A673 (cell line): Measurements from ENCODE around the gene DUS2. TPM values are rescaled to one million over a fixed set of nuclear protein-coding genes. Genes with fewer than 3 reads are reported as not detected.

Experiments
- BruUV-seq: library from RNA; stranded (reverse); fragments of 400-500 nt; replicated peaks from 2 replicates; lab custom pipeline; 2021; lab: Mats Ljungman, UMichigan
- CTCF ChIA-PET: fragments of 300-600 bp; sonication (Branson Sonifier 250); formaldehyde crosslinking; loops from one replicate; lab custom pipeline; 2022; ENCODE audit warnings: antibody characterized with exemption; lab: Charles Lee
- POLR2A ChIA-PET: fragments of 300-600 bp; sonication (Branson Sonifier 250); formaldehyde crosslinking; loops from one replicate; lab custom pipeline; 2022; ENCODE audit warnings: antibody characterized with exemption; ENCODE audit not compliant: low non-redundant PET; lab: Charles Lee
- DNase-seq: peaks from one replicate; pipeline ENCODE4 v3.0.0-alpha.2; 2015; ENCODE audit warnings: low spot score
- H3K27ac ChIP-seq: fragments of 200-600 bp; sonication (generic); 2 replicates; pipeline ENCODE4 v1.5.1; 2016; ENCODE audit warnings: mixed run types, low read depth, mild to moderate bottlenecking, mixed read lengths, antibody characterized with exemption, low read length; ENCODE audit not compliant: poor library complexity, severe bottlenecking
- H3K27me3 ChIP-seq: fragments of 200-600 bp; sonication (generic); replicated peaks from 2 replicates; pipeline ENCODE4 v1.6.1; 2017; ENCODE audit warnings: mixed run types, low read depth, mild to moderate bottlenecking, mixed read lengths, antibody characterized with exemption, low read length; ENCODE audit not compliant: insufficient read depth, poor library complexity
- H3K36me3 ChIP-seq: fragments of 200-600 bp; sonication (generic); 2 replicates; pipeline ENCODE4 v1.6.1; 2016; ENCODE audit warnings: mixed run types, mild to moderate bottlenecking, mixed read lengths, antibody characterized with exemption, low read length; ENCODE audit not compliant: insufficient read depth, poor library complexity, severe bottlenecking
- H3K4me1 ChIP-seq: fragments of 200-600 bp; sonication (generic); 2 replicates; pipeline ENCODE4 v1.6.1; 2017; ENCODE audit warnings: mixed run types, mild to moderate bottlenecking, mixed read lengths, antibody characterized with exemption, low read length; ENCODE audit not compliant: insufficient read depth, poor library complexity, severe bottlenecking
- H3K4me3 ChIP-seq: fragments of 200-600 bp; sonication (generic); 2 replicates; pipeline ENCODE4 v1.5.1; 2016; ENCODE audit warnings: low read depth, mixed run types, mild to moderate bottlenecking, mixed read lengths, low read length; ENCODE audit not compliant: poor library complexity, severe bottlenecking
- H3K9me3 ChIP-seq: fragments of 200-600 bp; sonication (generic); 2 replicates; pipeline ENCODE4 v1.6.1; 2016; ENCODE audit warnings: mixed run types, low read depth, mild to moderate bottlenecking, mixed read lengths, antibody characterized with exemption, low read length; ENCODE audit not compliant: poor library complexity, severe bottlenecking
- EZH2 ChIP-seq: fragments of 200-600 bp; sonication (generic); IDR thresholded peaks from 2 replicates; pipeline ENCODE4 v1.6.1; 2017; ENCODE audit warnings: borderline replicate concordance, low read depth, mild to moderate bottlenecking, mixed read lengths, antibody characterized with exemption, low read length; ENCODE audit not compliant: poor library complexity, severe bottlenecking
- intact Hi-C: fragments of 100-400 bp; cut with micrococcal nuclease; formaldehyde crosslinking; loops from one replicate; pipeline ENCODE4 v1.10.0; 2022; ENCODE audit not compliant: unreplicated experiment
- total RNA-seq: library from RNA; stranded (reverse); gene quantifications from 2 replicates; pipeline ENCODE4 v1.2.3, GENCODE V29; 2021
- TF ChIP-seq, protein P1 (sequence below): fragments of 300-800, 200-600 bp; sonication (generic); conservative IDR thresholded peaks from 2 replicates; pipeline ENCODE4 v1.5.1; 2017; ENCODE audit warnings: low read depth, mild to moderate bottlenecking, antibody characterized with exemption, low read length, moderate library complexity, mixed read lengths

DUS2 gene
- total RNA-seq, 1 experiment from 2014 or later = 19.7 TPM

DNA sequence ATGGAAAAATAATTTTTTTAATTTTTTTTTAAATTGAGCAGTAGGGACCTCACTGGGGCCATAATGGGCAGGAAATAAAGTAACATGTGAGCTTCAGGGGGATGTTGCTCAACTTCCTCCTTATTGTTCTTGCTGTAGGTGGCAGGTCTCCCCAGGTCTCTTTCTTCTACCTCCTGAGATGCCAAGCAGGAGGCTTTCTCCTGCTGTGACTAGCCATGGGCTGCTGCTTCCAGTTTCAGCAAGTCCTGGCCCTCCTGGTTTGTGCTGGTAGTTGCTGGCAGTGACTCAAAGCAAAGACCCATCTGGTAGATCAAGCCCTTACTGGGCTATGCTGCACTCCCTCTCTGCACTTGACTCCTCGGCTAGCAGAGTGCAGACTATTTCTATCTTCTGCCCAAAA is 9.6 kb upstream of the DUS2 start:
- Histone ChIP-seq H3K36me3 (no peaks in the 10 kb centered on the region), H3K27me3 (no peaks in the 10 kb centered on the region), H3K4me3 (no peak overlapping the region), H3K27ac (no peak overlapping the region), H3K4me1 (no peaks in the 10 kb centered on the region), H3K9me3 (no peaks in the 10 kb centered on the region)
- ChIA-PET POLR2A (no interaction called here), CTCF (no interaction called here)
- no TSS peak for BruUV-seq
- intact Hi-C loops = no loop called here
- TF ChIP-seq, protein P1, sequence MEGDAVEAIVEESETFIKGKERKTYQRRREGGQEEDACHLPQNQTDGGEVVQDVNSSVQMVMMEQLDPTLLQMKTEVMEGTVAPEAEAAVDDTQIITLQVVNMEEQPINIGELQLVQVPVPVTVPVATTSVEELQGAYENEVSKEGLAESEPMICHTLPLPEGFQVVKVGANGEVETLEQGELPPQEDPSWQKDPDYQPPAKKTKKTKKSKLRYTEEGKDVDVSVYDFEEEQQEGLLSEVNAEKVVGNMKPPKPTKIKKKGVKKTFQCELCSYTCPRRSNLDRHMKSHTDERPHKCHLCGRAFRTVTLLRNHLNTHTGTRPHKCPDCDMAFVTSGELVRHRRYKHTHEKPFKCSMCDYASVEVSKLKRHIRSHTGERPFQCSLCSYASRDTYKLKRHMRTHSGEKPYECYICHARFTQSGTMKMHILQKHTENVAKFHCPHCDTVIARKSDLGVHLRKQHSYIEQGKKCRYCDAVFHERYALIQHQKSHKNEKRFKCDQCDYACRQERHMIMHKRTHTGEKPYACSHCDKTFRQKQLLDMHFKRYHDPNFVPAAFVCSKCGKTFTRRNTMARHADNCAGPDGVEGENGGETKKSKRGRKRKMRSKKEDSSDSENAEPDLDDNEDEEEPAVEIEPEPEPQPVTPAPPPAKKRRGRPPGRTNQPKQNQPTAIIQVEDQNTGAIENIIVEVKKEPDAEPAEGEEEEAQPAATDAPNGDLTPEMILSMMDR = no peak
- TF ChIP-seq EZH2 = no peak
- no peak for DNase-seq

DNA sequence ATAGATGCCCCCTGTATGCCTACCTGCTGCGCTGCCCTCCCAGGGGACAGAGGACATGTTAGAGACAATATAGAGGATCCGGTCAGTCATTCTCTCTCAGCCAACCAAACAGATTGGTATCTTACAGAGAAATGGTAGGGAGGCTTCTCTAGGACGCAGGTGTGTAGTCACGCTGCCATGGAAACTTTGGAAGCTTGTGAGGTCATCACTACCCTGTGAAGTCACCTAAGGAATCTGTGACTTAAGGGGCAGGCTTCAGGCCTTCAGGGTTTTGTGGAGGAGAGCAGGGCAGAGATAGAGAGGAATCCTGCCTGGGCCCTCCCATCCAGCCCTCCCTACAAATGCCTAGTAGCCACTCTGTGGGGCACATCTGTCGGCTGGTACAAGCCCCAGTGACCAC is 7.4 kb upstream of the DUS2 start, which contains the start of gene DPEP2NB:
TSS of gene DPEP2NB (minus strand) at position 231 of the 400 bp plus-strand sequence. CDS start at position 90, 141 bp downstream.
- Histone ChIP-seq H3K4me1 (no peaks in the 10 kb centered on the region), H3K4me3 (no peak within 1 kb of the TSS), H3K27ac (no peak within 1 kb of the TSS), H3K36me3 (no peaks in the 10 kb centered on the region), H3K9me3 (no peaks in the 10 kb centered on the region), H3K27me3 (no peaks in the 10 kb centered on the region)
- CTCF ChIA-PET = no interaction called here
- DNase-seq = no peak
- intact Hi-C loops = no loop called here
- BruUV-seq = no TSS peak
- POLR2A ChIA-PET = no interaction called here
- TF ChIP-seq EZH2 = no peak
- TF ChIP-seq, protein P1 = no peak

DNA sequence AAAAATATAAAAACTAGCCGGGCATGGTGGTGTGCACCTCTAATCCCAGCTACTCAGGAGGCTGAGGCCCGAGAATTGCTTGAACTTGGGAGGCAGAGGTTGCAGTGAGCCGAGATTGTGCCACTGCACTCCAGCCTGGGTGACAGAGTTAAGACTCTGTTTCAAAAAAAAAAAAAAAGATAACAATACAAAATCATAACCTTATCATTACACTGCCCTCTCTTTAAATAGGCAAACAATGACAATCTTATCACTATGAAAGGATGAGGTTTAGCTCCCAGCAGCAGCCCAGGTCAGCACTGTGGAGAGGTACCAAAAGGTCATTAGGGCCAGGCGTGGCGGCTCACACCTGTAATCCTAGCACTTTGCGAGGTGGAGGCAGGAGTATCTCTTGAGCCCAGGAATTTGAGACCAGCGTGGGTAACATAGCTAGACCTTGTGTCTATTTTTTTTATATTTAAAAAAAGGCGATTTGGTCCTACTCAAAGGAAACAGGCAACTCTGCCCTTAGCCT is 3.9 kb upstream of the DUS2 start:
- ChIA-PET POLR2A (no interaction called here), CTCF (no interaction called here)
- peaks cover 7% of the 10 kb centered on the region for H3K36me3 ChIP-seq
- H3K27ac ChIP-seq = no peak overlapping the region
- peaks cover 11% of the 10 kb centered on the region for H3K4me1 ChIP-seq
- H3K27me3 ChIP-seq = no peaks in the 10 kb centered on the region
- no peaks in the 10 kb centered on the region for H3K9me3 ChIP-seq
- no peak overlapping the region for H3K4me3 ChIP-seq
- BruUV-seq = no TSS peak
- DNase-seq = no peak
- TF ChIP-seq, protein P1 = no peak
- no peak for TF ChIP-seq EZH2
- intact Hi-C loops = no loop called here
